ENCODE data around the gene AUH. TPM values are rescaled to one million over a fixed set of nuclear protein-coding genes. Genes with fewer than 3 reads are reported as not detected.

AUH gene
- polyA plus RNA-seq, 1 donor from 2014 or later, result 42.6 TPM

- H2AFZ ChIP-seq (ENCODE audit: low read depth, low read length), result no peak overlapping the region
- no peaks in the 10 kb centered on the region for H3K36me3 ChIP-seq (ENCODE audit: insufficient read depth, low read length)
- TF ChIP-seq TAF1 (IDR thresholded peaks at IDR 0.05; ENCODE audit: low read depth) (no peak), EP300 (conservative IDR thresholded peaks at IDR 0.05; ENCODE audit: poor library complexity, severe bottlenecking) (no peak), SMC3 (conservative IDR thresholded peaks at IDR 0.05; ENCODE audit: poor library complexity) (no peak), POLR2AphosphoS5 (IDR thresholded peaks at IDR 0.05) (no peak), MXI1 (conservative IDR thresholded peaks at IDR 0.05; ENCODE audit: poor library complexity, severe bottlenecking) (no peak), RAD21 (conservative IDR thresholded peaks at IDR 0.05) (no peak), CTCF (IDR thresholded peaks at IDR 0.05; ENCODE audit: poor library complexity, severe bottlenecking) (no peak), EZH2 (IDR thresholded peaks at IDR 0.05; ENCODE audit: borderline replicate concordance, insufficient read depth, low read length, poor library complexity, severe bottlenecking) (no peak), REST (IDR thresholded peaks at IDR 0.05; ENCODE audit: borderline replicate concordance) (no peak)
- H3K9me2 ChIP-seq (ENCODE audit: insufficient read depth, low read length), result no peaks in the 10 kb centered on the region
- H3K27me3 ChIP-seq (ENCODE audit: insufficient read depth, low read depth, low read length), result no peaks in the 10 kb centered on the region
- H3K4me3 ChIP-seq (ENCODE audit: low read length), result no peak overlapping the region
- no peak overlapping the region for H3K27ac ChIP-seq (ENCODE audit: low read length)
- H4K20me1 ChIP-seq (ENCODE audit: insufficient read depth), result no peaks in the 10 kb centered on the region
- no peaks in the 10 kb centered on the region for H3K9me3 ChIP-seq (ENCODE audit: low read length)
- H3K79me2 ChIP-seq (replicated peaks; ENCODE audit: insufficient read depth, low read length), result no peaks in the 10 kb centered on the region
- no peak overlapping the region for H3K9ac ChIP-seq (ENCODE audit: low read length)
- H3K4me2 ChIP-seq (ENCODE audit: low read length), result no peak overlapping the region
- H3F3A ChIP-seq (ENCODE audit: insufficient read depth, low read length, poor library complexity, severe bottlenecking), result no peaks in the 10 kb centered on the region
These were observed 45.6 kb downstream of the AUH start for GRCh38 chr9:91316093-91316492.

- H3K4me3 ChIP-seq (ENCODE audit: low read length), result no peak overlapping the region
- no peaks in the 10 kb centered on the region for H3K36me3 ChIP-seq (ENCODE audit: insufficient read depth, low read length)
- H3F3A ChIP-seq (ENCODE audit: insufficient read depth, low read length, poor library complexity, severe bottlenecking), result no peaks in the 10 kb centered on the region
- H3K9ac ChIP-seq (ENCODE audit: low read length), result no peak overlapping the region
- no peaks in the 10 kb centered on the region for H3K9me3 ChIP-seq (ENCODE audit: low read length)
- H3K4me2 ChIP-seq (ENCODE audit: low read length), result no peak overlapping the region
- no peaks in the 10 kb centered on the region for H4K20me1 ChIP-seq (ENCODE audit: insufficient read depth)
- H3K79me2 ChIP-seq (replicated peaks; ENCODE audit: insufficient read depth, low read length), result no peaks in the 10 kb centered on the region
- H3K27ac ChIP-seq (ENCODE audit: low read length), result no peak overlapping the region
- no peak overlapping the region for H2AFZ ChIP-seq (ENCODE audit: low read depth, low read length)
- no peaks in the 10 kb centered on the region for H3K27me3 ChIP-seq (ENCODE audit: insufficient read depth, low read depth, low read length)
- no peaks in the 10 kb centered on the region for H3K9me2 ChIP-seq (ENCODE audit: insufficient read depth, low read length)
- TF ChIP-seq MXI1 (conservative IDR thresholded peaks at IDR 0.05; ENCODE audit: poor library complexity, severe bottlenecking) (no peak), CTCF (IDR thresholded peaks at IDR 0.05; ENCODE audit: poor library complexity, severe bottlenecking) (no peak), EP300 (conservative IDR thresholded peaks at IDR 0.05; ENCODE audit: poor library complexity, severe bottlenecking) (no peak), EZH2 (IDR thresholded peaks at IDR 0.05; ENCODE audit: borderline replicate concordance, insufficient read depth, low read length, poor library complexity, severe bottlenecking) (no peak), SMC3 (conservative IDR thresholded peaks at IDR 0.05; ENCODE audit: poor library complexity) (no peak), RAD21 (conservative IDR thresholded peaks at IDR 0.05) (no peak), POLR2AphosphoS5 (IDR thresholded peaks at IDR 0.05) (no peak), REST (IDR thresholded peaks at IDR 0.05; ENCODE audit: borderline replicate concordance) (no peak), TAF1 (IDR thresholded peaks at IDR 0.05; ENCODE audit: low read depth) (no peak)
These were observed 46.5 kb downstream of the AUH start for GRCh38 chr9:91315191-91315590.
